GM21423 (cell line): ENCODE results near the gene MEIOC.
"Not testable (repeated sequence)": the region's sequence is repeated elsewhere in the genome, so short reads cannot be mapped to it uniquely, and the experiment has no call there.

Experiments used
- ATAC-seq: cut with Tn5 transposase; IDR thresholded peaks from one replicate; pipeline ENCODE4 v1.9.1; 2021; ENCODE audit warnings: mild to moderate bottlenecking, moderate library complexity; ENCODE audit not compliant: unreplicated experiment

Gene MEIOC

GRCh38 chr17:44655983-44656710, at the start of gene MEIOC:
MEIOC (plus strand) TSS chr17:44656468; CDS start chr17:44656614, 146 bp downstream.
- no peak for ATAC-seq

GRCh38 chr17:44606658-44607057, 49.6 kb upstream of the MEIOC start:
- ATAC-seq: no peak

GRCh38 chr17:44607836-44608690, 48.2 kb upstream of the MEIOC start:
- no peak for ATAC-seq

- no peak for ATAC-seq
Observed at GRCh38 chr17:44608727-44609435, 47.4 kb upstream of the MEIOC start.

- ATAC-seq: no peak
Observed at GRCh38 chr17:44610331-44610730, 45.9 kb upstream of the MEIOC start.

- no peak for ATAC-seq
Observed at GRCh38 chr17:44610871-44611270, 45.4 kb upstream of the MEIOC start.

GRCh38 chr17:44614862-44615261, 41.4 kb upstream of the MEIOC start:
- ATAC-seq: no peak

- not testable (repeated sequence) for ATAC-seq
Observed at GRCh38 chr17:44618652-44619051, 37.6 kb upstream of the MEIOC start.

- ATAC-seq: no peak
Observed at GRCh38 chr17:44623070-44623725, 33.1 kb upstream of the MEIOC start.

- ATAC-seq: no peak
Observed at GRCh38 chr17:44627513-44628242, 28.6 kb upstream of the MEIOC start.

GRCh38 chr17:44628243-44629188, 27.8 kb upstream of the MEIOC start:
- no peak for ATAC-seq

GRCh38 chr17:44629314-44629713, 27.0 kb upstream of the MEIOC start:
- ATAC-seq: no peak

GRCh38 chr17:44630703-44631102, 25.6 kb upstream of the MEIOC start:
- ATAC-seq: no peak

- ATAC-seq: no peak
Observed at GRCh38 chr17:44633998-44634397, 22.3 kb upstream of the MEIOC start.

GRCh38 chr17:44634401-44634800, 21.9 kb upstream of the MEIOC start:
- ATAC-seq: not testable (repeated sequence)

- ATAC-seq: no peak
Observed at GRCh38 chr17:44636562-44636961, 19.7 kb upstream of the MEIOC start.

GRCh38 chr17:44637066-44637465, 19.2 kb upstream of the MEIOC start:
- ATAC-seq: no peak

GRCh38 chr17:44642834-44643233, 13.4 kb upstream of the MEIOC start:
- no peak for ATAC-seq

GRCh38 chr17:44645341-44645740, 10.9 kb upstream of the MEIOC start:
- no peak for ATAC-seq
